ENCODE results near the gene HSD17B10. TPM values are rescaled to one million over a fixed set of nuclear protein-coding genes. Genes with fewer than 3 reads are reported as not detected.
"Not testable (repeated sequence)": the region's sequence is repeated elsewhere in the genome, so short reads cannot be mapped to it uniquely, and the experiment has no call there.

Gene HSD17B10
- total and polyA plus RNA-seq, 9 donors, result 46.0 to 127 (median 85.1) TPM

- Histone ChIP-seq H3K4me3 (no peak overlapping the region), H3K27ac (no peak overlapping the region), H3K27me3 (no peaks in the 10 kb centered on the region), H3K4me1 (ENCODE audit: insufficient read depth) (no peaks in the 10 kb centered on the region), H3K36me3 (no peaks in the 10 kb centered on the region), H3K9me3 (no peaks in the 10 kb centered on the region)
- DNase-seq, result no peak
- TF ChIP-seq POLR2A (IDR thresholded peaks at IDR 0.05), result no peak
- TF ChIP-seq EP300 (IDR thresholded peaks at IDR 0.05), result no peak
- no peak for TF ChIP-seq CTCF (IDR thresholded peaks at IDR 0.05)
- intact Hi-C loops (cut with DNase I), result no loop called here
- 65 to 74% (median 73%) methylated on average over 5 of the region's 5 CpGs for WGBS, 3 donors
Measured at GRCh38 chrX:53479301-53479700, 45.1 kb upstream of the HSD17B10 start.

- H3K27ac ChIP-seq, result no peak overlapping the region
- H3K9me3 ChIP-seq, result no peaks in the 10 kb centered on the region
- no peak for TF ChIP-seq CTCF (IDR thresholded peaks at IDR 0.05)
- no peak for TF ChIP-seq EP300 (IDR thresholded peaks at IDR 0.05)
- TF ChIP-seq POLR2A (IDR thresholded peaks at IDR 0.05), result no peak
- DNase-seq, result no peak
- intact Hi-C loops (cut with DNase I), result no loop called here
- H3K36me3 ChIP-seq, result no peaks in the 10 kb centered on the region
- H3K4me3 ChIP-seq, result no peak overlapping the region
- WGBS, 3 donors, result 31 to 35% (median 32%) methylated on average over 2 of the region's 2 CpGs
- H3K4me1 ChIP-seq (ENCODE audit: insufficient read depth), result no peaks in the 10 kb centered on the region
- no peaks in the 10 kb centered on the region for H3K27me3 ChIP-seq
Measured at GRCh38 chrX:53476371-53476770, 42.2 kb upstream of the HSD17B10 start.

- Histone ChIP-seq H3K4me3 (no peak overlapping the region), H3K36me3 (no peaks in the 10 kb centered on the region), H3K27ac (no peak overlapping the region), H3K4me1 (ENCODE audit: insufficient read depth) (no peaks in the 10 kb centered on the region), H3K9me3 (no peaks in the 10 kb centered on the region), H3K27me3 (no peaks in the 10 kb centered on the region)
- TF ChIP-seq CTCF (IDR thresholded peaks at IDR 0.05) (no peak), POLR2A (IDR thresholded peaks at IDR 0.05) (no peak), EP300 (IDR thresholded peaks at IDR 0.05) (no peak)
- WGBS, 3 donors, result 63 to 78% (median 71%) methylated on average over 2 of the region's 2 CpGs
- DNase-seq, result no peak
- intact Hi-C loops (cut with DNase I), result no loop called here
Measured at GRCh38 chrX:53474707-53475106, 40.5 kb upstream of the HSD17B10 start.

- Histone ChIP-seq H3K9me3 (no peaks in the 10 kb centered on the region), H3K27me3 (no peaks in the 10 kb centered on the region), H3K27ac (no peak overlapping the region), H3K36me3 (no peaks in the 10 kb centered on the region), H3K4me3 (no peak overlapping the region), H3K4me1 (ENCODE audit: insufficient read depth) (no peaks in the 10 kb centered on the region)
- no peak for DNase-seq
- intact Hi-C loops (cut with DNase I), result no loop called here
- TF ChIP-seq POLR2A (IDR thresholded peaks at IDR 0.05), result no peak
- 56 to 69% (median 62%) methylated on average over 3 of the region's 3 CpGs for WGBS, 3 donors
Measured at GRCh38 chrX:53471346-53471745, 37.2 kb upstream of the HSD17B10 start.

GRCh38 chrX:53468659-53469058, 34.5 kb upstream of the HSD17B10 start:
- H3K36me3 ChIP-seq; intact Hi-C loops (cut with DNase I); H3K9me3 ChIP-seq; H3K27me3 ChIP-seq; H3K27ac ChIP-seq; H3K4me3 ChIP-seq; DNase-seq; H3K4me1 ChIP-seq (ENCODE audit: insufficient read depth): not testable (repeated sequence)
- WGBS, 3 donors, result 88 to 91% (median 89%) methylated on average over 3 of the region's 3 CpGs

GRCh38 chrX:53458082-53458481, 23.9 kb upstream of the HSD17B10 start:
- no peak for DNase-seq
- TF ChIP-seq CTCF (IDR thresholded peaks at IDR 0.05), result no peak
- TF ChIP-seq EP300 (IDR thresholded peaks at IDR 0.05), result no peak
- no peak for TF ChIP-seq POLR2A (IDR thresholded peaks at IDR 0.05)
- H3K27me3 ChIP-seq, result no peaks in the 10 kb centered on the region
- no peaks in the 10 kb centered on the region for H3K9me3 ChIP-seq
- no peak overlapping the region for H3K27ac ChIP-seq
- no peaks in the 10 kb centered on the region for H3K36me3 ChIP-seq
- 22 to 29% (median 27%) methylated on average over 5 of the region's 5 CpGs for WGBS, 3 donors
- H3K4me3 ChIP-seq, result no peak overlapping the region
- H3K4me1 ChIP-seq (ENCODE audit: insufficient read depth), result no peaks in the 10 kb centered on the region
- intact Hi-C loops (cut with DNase I), result no loop called here

Data from ovary (tissue), 9 donors.